Calu3 (cell line): Measurements from ENCODE around the gene PBX3. TPM values are rescaled to one million over a fixed set of nuclear protein-coding genes. Genes with fewer than 3 reads are reported as not detected.

Experiments
- BruUV-seq: library from RNA; stranded (reverse); fragments of 400-500 nt; replicated peaks from 2 replicates; lab custom pipeline; 2021; lab: Mats Ljungman, UMichigan
- CTCF ChIA-PET: fragments of 300-600 bp; sonication (Branson Sonifier 250); formaldehyde crosslinking; loops from one replicate; lab custom pipeline; 2022; ENCODE audit warnings: antibody characterized with exemption; lab: Charles Lee
- DNase-seq: peaks from one replicate; pipeline ENCODE4 v3.0.0; 2022
- H3K27ac Mint-ChIP-seq: one replicate; pipeline ENCODE4 v1.8.0; 2022; ENCODE audit warnings: mixed read lengths; ENCODE audit not compliant: unreplicated experiment
- H3K27me3 Mint-ChIP-seq: one replicate; pipeline ENCODE4 v1.8.0; 2022; ENCODE audit warnings: mixed read lengths; ENCODE audit not compliant: unreplicated experiment
- H3K36me3 Mint-ChIP-seq: one replicate; pipeline ENCODE4 v1.8.0; 2022; ENCODE audit warnings: mild to moderate bottlenecking, moderate library complexity, mixed read lengths; ENCODE audit not compliant: insufficient read depth, unreplicated experiment
- H3K4me1 Mint-ChIP-seq: one replicate; pipeline ENCODE4 v1.8.0; 2022; ENCODE audit warnings: mild to moderate bottlenecking, low read depth, mixed read lengths; ENCODE audit not compliant: unreplicated experiment
- H3K4me3 Mint-ChIP-seq: one replicate; pipeline ENCODE4 v1.8.0; 2022; ENCODE audit warnings: mild to moderate bottlenecking, low read depth, moderate library complexity, mixed read lengths; ENCODE audit not compliant: unreplicated experiment
- H3K9me3 Mint-ChIP-seq: one replicate; pipeline ENCODE4 v1.8.0; 2022; ENCODE audit warnings: low read depth, mixed read lengths; ENCODE audit not compliant: unreplicated experiment
- intact Hi-C: fragments of 100-400 bp; cut with micrococcal nuclease; formaldehyde crosslinking; loops from one replicate; pipeline ENCODE4 v1.10.0; 2022; ENCODE audit not compliant: unreplicated experiment
- total RNA-seq: library from RNA; stranded (reverse); gene quantifications from 2 replicates; pipeline ENCODE4 v1.2.3, GENCODE V29; 2022
- TF ChIP-seq, protein P1 (sequence below): fragments of 200-600 bp; IDR thresholded peaks from one replicate; pipeline ENCODE4 v1.8.0; 2022; ENCODE audit warnings: antibody characterized with exemption; ENCODE audit not compliant: unreplicated experiment

The PBX3 gene
- total RNA-seq, 1 experiment from 2014 or later: 8.0 TPM

DNA sequence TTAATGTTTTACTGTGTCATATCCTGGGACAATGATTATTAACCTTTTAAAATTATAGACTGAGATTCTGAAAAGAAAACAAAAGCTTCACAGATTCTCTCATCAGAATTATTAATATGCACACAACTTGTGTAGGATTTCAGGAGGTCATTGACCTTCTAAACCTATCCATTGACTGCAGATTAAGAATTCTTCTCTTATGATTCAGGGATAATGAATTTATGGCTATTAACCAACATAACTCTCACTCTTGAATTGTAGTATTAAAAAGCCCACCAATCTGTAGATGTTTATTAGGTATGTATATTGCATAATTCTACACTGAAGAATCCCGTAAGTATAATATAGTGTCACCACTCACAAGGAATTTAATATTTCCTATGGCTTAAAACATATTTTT is 179.8 kb downstream of the PBX3 start:
- BruUV-seq: no TSS peak
- DNase-seq: no peak
- H3K9me3 Mint-ChIP-seq: no peaks in the 10 kb centered on the region
- no peaks in the 10 kb centered on the region for H3K27me3 Mint-ChIP-seq
- H3K36me3 Mint-ChIP-seq: peaks cover under 1% of the 10 kb centered on the region
- CTCF ChIA-PET: no interaction called here
- H3K4me3 Mint-ChIP-seq: no peak overlapping the region
- TF ChIP-seq, protein P1, sequence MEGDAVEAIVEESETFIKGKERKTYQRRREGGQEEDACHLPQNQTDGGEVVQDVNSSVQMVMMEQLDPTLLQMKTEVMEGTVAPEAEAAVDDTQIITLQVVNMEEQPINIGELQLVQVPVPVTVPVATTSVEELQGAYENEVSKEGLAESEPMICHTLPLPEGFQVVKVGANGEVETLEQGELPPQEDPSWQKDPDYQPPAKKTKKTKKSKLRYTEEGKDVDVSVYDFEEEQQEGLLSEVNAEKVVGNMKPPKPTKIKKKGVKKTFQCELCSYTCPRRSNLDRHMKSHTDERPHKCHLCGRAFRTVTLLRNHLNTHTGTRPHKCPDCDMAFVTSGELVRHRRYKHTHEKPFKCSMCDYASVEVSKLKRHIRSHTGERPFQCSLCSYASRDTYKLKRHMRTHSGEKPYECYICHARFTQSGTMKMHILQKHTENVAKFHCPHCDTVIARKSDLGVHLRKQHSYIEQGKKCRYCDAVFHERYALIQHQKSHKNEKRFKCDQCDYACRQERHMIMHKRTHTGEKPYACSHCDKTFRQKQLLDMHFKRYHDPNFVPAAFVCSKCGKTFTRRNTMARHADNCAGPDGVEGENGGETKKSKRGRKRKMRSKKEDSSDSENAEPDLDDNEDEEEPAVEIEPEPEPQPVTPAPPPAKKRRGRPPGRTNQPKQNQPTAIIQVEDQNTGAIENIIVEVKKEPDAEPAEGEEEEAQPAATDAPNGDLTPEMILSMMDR: no peak
- intact Hi-C loops: no loop called here
- no peak overlapping the region for H3K27ac Mint-ChIP-seq
- H3K4me1 Mint-ChIP-seq: no peaks in the 10 kb centered on the region

DNA sequence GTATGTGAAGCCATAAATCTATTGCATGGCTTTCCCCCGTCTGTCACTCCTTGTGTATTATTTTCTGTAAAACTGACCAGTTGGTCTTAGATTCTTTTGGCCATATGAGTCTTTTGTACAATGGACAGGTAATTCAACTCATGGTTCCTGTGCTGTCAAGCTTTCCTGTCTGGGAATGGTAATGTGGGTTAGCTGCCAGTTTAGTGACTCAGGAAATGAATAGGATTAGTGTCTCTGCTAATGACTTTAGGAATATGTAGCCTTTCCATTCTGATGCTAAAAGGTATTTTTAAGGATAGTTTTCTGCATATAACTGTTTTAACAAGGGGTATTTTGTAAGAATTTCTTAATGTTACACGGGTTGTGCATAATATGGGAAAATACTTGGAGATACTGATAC is 182.7 kb downstream of the PBX3 start:
- Mint-ChIP-seq H3K9me3 (no peaks in the 10 kb centered on the region), H3K27ac (no peak overlapping the region), H3K4me1 (no peaks in the 10 kb centered on the region), H3K27me3 (no peaks in the 10 kb centered on the region), H3K36me3 (peaks cover 5% of the 10 kb centered on the region), H3K4me3 (no peak overlapping the region)
- intact Hi-C loops: no loop called here
- CTCF ChIA-PET: no interaction called here
- BruUV-seq: no TSS peak
- TF ChIP-seq, protein P1: no peak
- DNase-seq: no peak

DNA sequence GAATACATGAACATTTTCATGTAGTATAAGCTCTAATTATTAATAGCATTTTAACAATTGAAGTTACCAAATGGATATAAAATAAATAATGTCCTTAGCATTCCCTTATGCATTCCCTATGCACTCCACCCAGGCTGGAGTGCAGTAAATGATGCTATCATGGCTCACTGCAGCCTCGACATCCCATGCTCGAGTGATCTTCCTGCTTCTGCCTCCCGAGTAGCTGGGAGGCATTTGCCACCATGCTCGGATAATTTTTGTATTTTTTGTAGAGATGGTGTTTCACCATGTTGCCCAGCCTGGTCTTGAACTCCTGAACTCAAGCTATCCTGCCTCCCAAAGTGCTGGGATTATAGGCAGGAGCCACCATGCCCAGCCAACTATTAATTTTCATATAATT is 184.0 kb downstream of the PBX3 start:
- intact Hi-C loops: no loop called here
- Mint-ChIP-seq H3K27me3 (no peaks in the 10 kb centered on the region), H3K27ac (no peak overlapping the region), H3K36me3 (peaks cover 5% of the 10 kb centered on the region), H3K4me3 (no peak overlapping the region), H3K9me3 (no peaks in the 10 kb centered on the region), H3K4me1 (no peaks in the 10 kb centered on the region)
- CTCF ChIA-PET: no interaction called here
- BruUV-seq: no TSS peak
- no peak for DNase-seq
- TF ChIP-seq, protein P1: no peak

DNA sequence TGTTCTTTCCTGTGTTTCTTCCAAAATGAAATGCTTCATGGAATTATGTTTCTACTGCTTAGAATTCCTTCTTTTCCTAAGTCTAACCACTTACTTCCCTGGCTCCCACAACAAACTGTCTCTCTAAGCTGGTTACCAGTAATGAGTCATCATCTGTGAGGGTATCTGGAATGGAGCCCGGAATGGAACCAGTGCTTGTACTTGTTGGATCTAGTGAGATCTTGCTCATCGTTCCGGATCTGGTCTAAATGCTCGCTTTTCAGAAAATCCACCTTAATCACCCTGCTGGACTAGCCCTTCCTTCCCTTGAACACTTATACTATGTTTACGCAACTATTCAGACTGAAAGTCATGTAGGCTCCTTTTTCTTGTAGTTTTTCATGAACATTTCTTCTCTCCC is 184.8 kb downstream of the PBX3 start:
- CTCF ChIA-PET: no interaction called here
- Mint-ChIP-seq H3K36me3 (peaks cover 5% of the 10 kb centered on the region), H3K4me3 (no peak overlapping the region), H3K27ac (no peak overlapping the region), H3K27me3 (no peaks in the 10 kb centered on the region), H3K9me3 (no peaks in the 10 kb centered on the region), H3K4me1 (no peaks in the 10 kb centered on the region)
- TF ChIP-seq, protein P1: no peak
- no TSS peak for BruUV-seq
- no peak for DNase-seq
- intact Hi-C loops: no loop called here
